ENCODE measurements around the gene COX10.
A peak's percentile ranks its signal among the peaks of the same experiment; 100 is the strongest.

Gene COX10

GRCh38 chr17:14052886-14053615 lies 16.3 kb upstream of the COX10 start:
- TF ChIP-seq POLR2A (IDR thresholded peaks at IDR 0.05; ENCODE audit: low read length) (no peak), GATA1 (IDR thresholded peaks at IDR 0.05; ENCODE audit: low read depth, low read length) (no peak)

GRCh38 chr17:14057591-14057990 lies 11.7 kb upstream of the COX10 start:
- TF ChIP-seq GATA1 (IDR thresholded peaks at IDR 0.05; ENCODE audit: low read depth, low read length) (no peak), POLR2A (IDR thresholded peaks at IDR 0.05; ENCODE audit: low read length) (no peak)
- no peak for DNase-seq

More at GRCh38 chr17:14052886-14053615, 16.3 kb upstream of the COX10 start:
- no peak for DNase-seq

DNA sequence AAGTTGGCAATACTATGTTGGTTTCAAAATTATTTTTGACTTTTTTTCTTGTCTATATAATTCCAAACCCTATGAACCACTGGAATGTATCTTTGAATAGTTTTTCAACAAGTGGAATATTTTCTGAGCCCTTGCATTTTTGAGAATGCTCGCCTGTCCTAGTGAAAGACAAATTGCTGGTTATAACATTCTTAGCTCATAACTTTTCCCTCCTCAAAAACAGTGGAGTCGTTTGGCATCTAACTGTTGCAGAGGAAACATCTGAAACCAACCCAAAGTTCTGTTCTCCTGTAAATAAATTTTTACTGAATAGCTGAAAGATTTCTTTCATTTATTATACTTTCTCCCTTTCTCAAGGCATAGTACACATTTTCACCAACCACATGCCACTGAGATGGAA lies 11.3 kb upstream of the COX10 start:
- TF ChIP-seq GATA1 (IDR thresholded peaks at IDR 0.05; ENCODE audit: low read depth, low read length): no peak
- TF ChIP-seq POLR2A (IDR thresholded peaks at IDR 0.05; ENCODE audit: low read length): no peak
- no peak for DNase-seq

DNA sequence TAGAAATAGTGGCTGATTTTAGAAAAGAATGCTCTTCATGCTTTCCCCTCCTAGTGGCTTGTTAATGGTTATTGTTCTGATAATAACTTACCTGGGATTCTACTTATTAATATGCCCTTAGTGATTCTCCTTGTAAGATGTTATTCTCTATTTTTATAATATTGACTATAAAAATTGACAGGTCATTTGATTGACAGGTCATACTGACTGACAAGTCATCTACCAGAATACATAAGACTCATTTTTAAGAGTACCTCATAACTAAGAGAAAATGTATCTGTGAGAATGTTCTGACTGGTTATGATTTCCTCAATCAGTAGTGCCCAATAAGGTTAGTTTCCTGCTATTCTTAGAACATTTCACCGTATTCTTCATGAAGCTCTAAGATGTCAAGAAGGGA lies 8.6 kb upstream of the COX10 start:
- no peak for TF ChIP-seq GATA1 (IDR thresholded peaks at IDR 0.05; ENCODE audit: low read depth, low read length)
- no peak for TF ChIP-seq POLR2A (IDR thresholded peaks at IDR 0.05; ENCODE audit: low read length)
- DNase-seq: no peak

DNA sequence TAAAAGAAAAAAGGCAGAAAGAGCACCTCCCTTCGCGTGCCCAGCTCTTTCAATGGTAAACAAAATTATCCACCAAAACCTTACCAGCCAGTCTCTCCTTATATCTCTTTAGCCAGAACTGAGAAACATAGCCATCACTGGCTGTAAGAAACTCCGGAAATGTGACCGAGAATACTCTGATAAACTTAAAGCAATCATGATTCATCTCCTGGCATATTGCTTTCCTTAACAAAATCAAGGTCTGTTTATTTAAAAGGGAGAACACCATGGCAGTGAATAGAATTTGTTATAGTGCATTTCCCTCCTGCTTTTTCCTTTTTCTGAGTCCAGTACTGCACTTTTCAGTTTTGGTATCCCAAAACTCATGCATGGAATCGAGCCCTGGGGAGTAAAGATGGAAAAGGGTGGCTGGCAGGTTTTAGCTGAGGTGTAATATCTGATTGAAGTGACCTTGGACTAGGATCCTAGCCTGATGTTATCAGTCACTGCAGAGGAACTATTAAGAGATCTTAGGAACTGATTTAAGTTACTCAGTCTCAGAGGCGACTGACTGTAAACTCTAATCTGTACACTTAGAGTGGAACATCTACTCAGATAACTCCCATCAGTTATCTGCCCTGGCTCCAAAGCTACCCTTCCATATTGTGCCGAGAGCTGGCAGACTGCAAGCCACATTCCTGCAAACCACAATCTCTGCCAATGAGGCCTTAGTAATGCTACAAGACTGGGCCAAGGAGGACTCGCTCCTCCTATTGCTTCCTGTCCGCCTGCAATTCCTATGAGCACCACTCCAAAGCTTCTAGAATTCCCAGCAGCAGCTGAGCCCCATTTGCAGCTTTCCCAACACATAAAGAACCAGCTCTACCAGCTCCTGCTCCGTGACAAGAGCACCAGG lies 7.4 kb upstream of the COX10 start:
- no peak for TF ChIP-seq POLR2A (IDR thresholded peaks at IDR 0.05; ENCODE audit: low read length)
- TF ChIP-seq GATA1 (IDR thresholded peaks at IDR 0.05; ENCODE audit: low read depth, low read length): no peak
- DNase-seq: no peak

- DNase-seq: no peak
- TF ChIP-seq POLR2A (IDR thresholded peaks at IDR 0.05; ENCODE audit: low read length) (no peak), GATA1 (IDR thresholded peaks at IDR 0.05; ENCODE audit: low read depth, low read length) (no peak)
Measured at GRCh38 chr17:14067347-14067746, 2.0 kb upstream of the COX10 start.

DNA sequence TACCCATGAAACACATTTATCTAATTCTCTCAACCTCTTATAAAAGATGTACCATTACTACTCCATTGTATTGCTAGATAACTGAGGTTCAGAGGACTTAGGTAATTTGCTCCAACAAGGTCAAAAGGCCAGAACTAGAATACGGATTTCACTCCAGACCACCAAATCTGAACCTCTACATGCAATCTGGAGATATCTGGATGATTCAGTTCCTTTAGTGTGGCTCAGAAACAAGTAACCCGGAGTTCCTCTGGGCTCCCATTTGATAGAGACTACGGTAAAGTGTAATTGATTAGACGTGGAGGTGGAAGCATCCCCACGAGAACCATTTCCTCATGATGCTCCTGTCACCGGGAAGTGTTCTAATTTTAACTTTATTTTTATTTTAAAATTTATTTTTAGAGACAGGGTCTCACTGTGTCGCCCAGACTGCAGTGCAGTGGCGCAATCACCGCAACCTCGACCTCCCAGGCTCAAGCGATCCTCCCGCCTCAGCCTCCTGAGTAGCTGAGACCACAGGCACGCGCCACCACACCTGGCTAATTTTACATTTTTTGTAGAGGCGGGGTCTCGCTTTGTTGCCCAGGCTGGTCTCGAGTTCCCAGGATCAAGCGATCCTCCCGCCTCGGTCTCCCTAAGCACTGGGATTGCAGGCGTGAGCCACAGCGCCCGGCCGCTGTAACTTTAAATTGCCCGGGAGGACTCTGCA lies 608 bp upstream of the COX10 start:
- DNase-seq: peak in 1 of 2 experiments; percentile 9
- no peak for TF ChIP-seq GATA1 (IDR thresholded peaks at IDR 0.05; ENCODE audit: low read depth, low read length)
- TF ChIP-seq POLR2A (IDR thresholded peaks at IDR 0.05; ENCODE audit: low read length): no peak

GRCh38 chr17:14070344-14070984 lies 1.2 kb downstream of the COX10 start:
- no peak for DNase-seq
- TF ChIP-seq POLR2A (IDR thresholded peaks at IDR 0.05; ENCODE audit: low read length): no peak
- TF ChIP-seq GATA1 (IDR thresholded peaks at IDR 0.05; ENCODE audit: low read depth, low read length): no peak

- TF ChIP-seq GATA1 (IDR thresholded peaks at IDR 0.05; ENCODE audit: low read depth, low read length) (no peak), POLR2A (IDR thresholded peaks at IDR 0.05; ENCODE audit: low read length) (no peak)
- DNase-seq: no peak
Measured at GRCh38 chr17:14072881-14073280, 3.6 kb downstream of the COX10 start.

DNA sequence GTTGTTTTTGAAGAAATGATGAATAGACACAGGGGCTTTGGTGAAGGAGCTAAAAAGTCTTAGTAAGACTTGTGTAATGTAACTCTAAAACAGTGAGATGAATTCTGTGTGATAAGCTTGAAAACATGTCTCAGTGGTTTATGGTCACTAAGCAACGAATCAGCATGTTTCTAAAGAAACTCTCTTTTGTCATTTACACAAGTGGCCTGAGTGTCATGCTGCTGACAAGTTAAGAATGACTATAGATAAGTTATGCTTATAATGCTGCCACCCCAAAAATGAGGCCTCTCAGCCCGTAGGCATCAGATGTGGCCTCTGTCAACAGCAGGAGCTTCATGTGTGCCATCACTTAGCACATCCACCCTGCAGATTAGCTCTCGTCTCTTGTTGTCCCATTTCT lies 8.7 kb downstream of the COX10 start:
- peak; percentile 7 to 33 for DNase-seq
- TF ChIP-seq POLR2A (IDR thresholded peaks at IDR 0.05; ENCODE audit: low read length) (no peak), GATA1 (IDR thresholded peaks at IDR 0.05; ENCODE audit: low read depth, low read length) (no peak)

GRCh38 chr17:14080847-14081251 lies 11.5 kb downstream of the COX10 start:
- TF ChIP-seq POLR2A (IDR thresholded peaks at IDR 0.05; ENCODE audit: low read length): no peak
- no peak for TF ChIP-seq GATA1 (IDR thresholded peaks at IDR 0.05; ENCODE audit: low read depth, low read length)
- no peak for DNase-seq

- no peak for DNase-seq
- TF ChIP-seq POLR2A (IDR thresholded peaks at IDR 0.05; ENCODE audit: low read length) (no peak), GATA1 (IDR thresholded peaks at IDR 0.05; ENCODE audit: low read depth, low read length) (no peak)
Measured at GRCh38 chr17:14082848-14083247, 13.5 kb downstream of the COX10 start.

GRCh38 chr17:14084955-14085354 lies 15.7 kb downstream of the COX10 start:
- TF ChIP-seq GATA1 (IDR thresholded peaks at IDR 0.05; ENCODE audit: low read depth, low read length) (no peak), POLR2A (IDR thresholded peaks at IDR 0.05; ENCODE audit: low read length) (no peak)
- DNase-seq: no peak

All from erythroblast (primary cell).